ENCODE data around the gene SNAPC1. TPM values are rescaled to one million over a fixed set of nuclear protein-coding genes. Genes with fewer than 3 reads are reported as not detected.

SNAPC1 gene
- total and polyA plus RNA-seq, 2 of the 13 experiments (the other 11 are each of a cell fraction or from before 2014, with no cell fraction given), result 2.6 to 8.5 TPM

- TF ChIP-seq CENPX (CRISPR knock-in tag; IDR thresholded peaks at IDR 0.05) (no peak), YEATS4 (CRISPR knock-in tag; IDR thresholded peaks at IDR 0.05; ENCODE audit: borderline replicate concordance) (no peak), SIN3A (IDR thresholded peaks at IDR 0.05; ENCODE audit: borderline replicate concordance, low read depth, low read length) (peak; percentile 79; the same call in 1 of the 2 replicates), THAP9 (CRISPR knock-in tag; IDR thresholded peaks at IDR 0.05; ENCODE audit: borderline replicate concordance) (peak; percentile 52; the same call in 1 of the 2 replicates), ZC3H13 (CRISPR knock-in tag; IDR thresholded peaks at IDR 0.05) (no peak), GLMP (CRISPR knock-in tag; IDR thresholded peaks at IDR 0.05; ENCODE audit: borderline replicate concordance) (no peak), KLF6 (CRISPR knock-in tag; IDR thresholded peaks at IDR 0.05) (peak; percentile 53; the same call in 1 of the 2 replicates), NAIF1 (CRISPR knock-in tag; IDR thresholded peaks at IDR 0.05; ENCODE audit: borderline replicate concordance) (peak; percentile 73), ZNF770 (CRISPR knock-in tag; IDR thresholded peaks at IDR 0.05) (peak; percentile 40; the same call in 1 of the 2 replicates), HHEX (CRISPR knock-in tag; IDR thresholded peaks at IDR 0.05) (no peak), KAT8 (CRISPR knock-in tag; IDR thresholded peaks at IDR 0.05) (peak; percentile 68), XBP1 (CRISPR knock-in tag; IDR thresholded peaks at IDR 0.05) (no peak), ELF4 (CRISPR knock-in tag; IDR thresholded peaks at IDR 0.05; ENCODE audit: borderline replicate concordance) (no peak), ZNF296 (CRISPR knock-in tag; conservative IDR thresholded peaks at IDR 0.05) (no peak), POGK (CRISPR knock-in tag; conservative IDR thresholded peaks at IDR 0.05) (no peak; the same call in 1 of the 2 replicates), GZF1 (CRISPR knock-in tag; IDR thresholded peaks at IDR 0.05) (peak; percentile 74; the same call in 1 of the 2 replicates), NKX3-1 (CRISPR knock-in tag; IDR thresholded peaks at IDR 0.05) (no peak)
- TF ChIP-seq, protein P1, sequence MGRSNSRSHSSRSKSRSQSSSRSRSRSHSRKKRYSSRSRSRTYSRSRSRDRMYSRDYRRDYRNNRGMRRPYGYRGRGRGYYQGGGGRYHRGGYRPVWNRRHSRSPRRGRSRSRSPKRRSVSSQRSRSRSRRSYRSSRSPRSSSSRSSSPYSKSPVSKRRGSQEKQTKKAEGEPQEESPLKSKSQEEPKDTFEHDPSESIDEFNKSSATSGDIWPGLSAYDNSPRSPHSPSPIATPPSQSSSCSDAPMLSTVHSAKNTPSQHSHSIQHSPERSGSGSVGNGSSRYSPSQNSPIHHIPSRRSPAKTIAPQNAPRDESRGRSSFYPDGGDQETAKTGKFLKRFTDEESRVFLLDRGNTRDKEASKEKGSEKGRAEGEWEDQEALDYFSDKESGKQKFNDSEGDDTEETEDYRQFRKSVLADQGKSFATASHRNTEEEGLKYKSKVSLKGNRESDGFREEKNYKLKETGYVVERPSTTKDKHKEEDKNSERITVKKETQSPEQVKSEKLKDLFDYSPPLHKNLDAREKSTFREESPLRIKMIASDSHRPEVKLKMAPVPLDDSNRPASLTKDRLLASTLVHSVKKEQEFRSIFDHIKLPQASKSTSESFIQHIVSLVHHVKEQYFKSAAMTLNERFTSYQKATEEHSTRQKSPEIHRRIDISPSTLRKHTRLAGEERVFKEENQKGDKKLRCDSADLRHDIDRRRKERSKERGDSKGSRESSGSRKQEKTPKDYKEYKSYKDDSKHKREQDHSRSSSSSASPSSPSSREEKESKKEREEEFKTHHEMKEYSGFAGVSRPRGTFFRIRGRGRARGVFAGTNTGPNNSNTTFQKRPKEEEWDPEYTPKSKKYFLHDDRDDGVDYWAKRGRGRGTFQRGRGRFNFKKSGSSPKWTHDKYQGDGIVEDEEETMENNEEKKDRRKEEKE (IDR thresholded peaks at IDR 0.05), result no peak
Observed at GRCh38 chr14:61761959-61762786, at the start of gene SNAPC1 (continued).
